ENCODE data around the gene KIF20B. TPM values are rescaled to one million over a fixed set of nuclear protein-coding genes. Genes with fewer than 3 reads are reported as not detected.
"Not testable (repeated sequence)": the region's sequence is repeated elsewhere in the genome, so short reads cannot be mapped to it uniquely, and the experiment has no call there.

KIF20B gene
- total RNA-seq, 2 experiments from 2014 or later: 74.6 to 86.2 TPM

GRCh38 chr10:89813546-89813945 lies 112.2 kb downstream of the KIF20B start:
- ATAC-seq: no peak
- intact Hi-C loops (cut with DNase I, micrococcal nuclease): no loop called here

GRCh38 chr10:89814278-89814677 lies 112.9 kb downstream of the KIF20B start:
- ATAC-seq (no peak), DNase-seq (no peak)
- intact Hi-C loops (cut with DNase I, micrococcal nuclease): no loop called here
- Mint-ChIP-seq H3K9me3 (ENCODE audit: low read depth) (no peaks in the 10 kb centered on the region), H3K4me3 (no peak overlapping the region), H3K27me3 (peaks cover 17% of the 10 kb centered on the region), H3K36me3 (ENCODE audit: low read depth) (no peaks in the 10 kb centered on the region), H3K4me1 (no peaks in the 10 kb centered on the region), H3K27ac (no peak overlapping the region)
- CTCF ChIA-PET: interaction anchor here (0.8 to 1.2 kb wide), 2 partner anchors 9 to 58 kb away, joined by 3 to 7 read pairs; no protein-coding TSS in a partner anchor
- POLR2A ChIA-PET: interaction anchor here (0.7 kb wide), 1 partner anchor 927 kb away, joined by 3 read pairs; no protein-coding TSS in a partner anchor

More at GRCh38 chr10:89813546-89813945, 112.2 kb downstream of the KIF20B start:
- Mint-ChIP-seq H3K4me1 (no peaks in the 10 kb centered on the region), H3K4me3 (no peak overlapping the region), H3K27me3 (peaks cover 19% of the 10 kb centered on the region), H3K9me3 (ENCODE audit: low read depth) (no peaks in the 10 kb centered on the region), H3K27ac (no peak overlapping the region), H3K36me3 (ENCODE audit: low read depth) (no peaks in the 10 kb centered on the region)
- CTCF ChIA-PET: no interaction called here
- POLR2A ChIA-PET: no interaction called here
- DNase-seq: no peak

- POLR2A ChIA-PET: interaction anchor here (0.7 kb wide), 1 partner anchor 926 kb away, joined by 3 read pairs; no protein-coding TSS in a partner anchor
- peaks cover 5% of the 10 kb centered on the region for H3K9me3 Mint-ChIP-seq (ENCODE audit: low read depth)
- intact Hi-C loops (cut with DNase I, micrococcal nuclease): no loop called here
- CTCF ChIA-PET: interaction anchor here (0.8 to 1.2 kb wide), 3 partner anchors 10 to 110 kb away, joined by 3 to 7 read pairs (median 3); no protein-coding TSS in a partner anchor
- ATAC-seq (no peak), DNase-seq (no peak)
- H3K27ac Mint-ChIP-seq: no peak overlapping the region
- H3K4me1 Mint-ChIP-seq: no peaks in the 10 kb centered on the region
- no peaks in the 10 kb centered on the region for H3K36me3 Mint-ChIP-seq (ENCODE audit: low read depth)
- H3K27me3 Mint-ChIP-seq: peaks cover 19% of the 10 kb centered on the region
- no peak overlapping the region for H3K4me3 Mint-ChIP-seq
These were observed 113.9 kb downstream of the KIF20B start for GRCh38 chr10:89815049-89815853.

GRCh38 chr10:89819008-89819407 lies 117.6 kb downstream of the KIF20B start:
- H3K36me3 Mint-ChIP-seq (ENCODE audit: low read depth); POLR2A ChIA-PET; DNase-seq; ATAC-seq; H3K9me3 Mint-ChIP-seq (ENCODE audit: low read depth); intact Hi-C loops (cut with DNase I, micrococcal nuclease); H3K27ac Mint-ChIP-seq; H3K4me1 Mint-ChIP-seq; H3K4me3 Mint-ChIP-seq; CTCF ChIA-PET: not testable (repeated sequence)
- peaks cover 14% of the 10 kb centered on the region for H3K27me3 Mint-ChIP-seq

Other genes with a start within 250 kb of the KIF20B start
- gene SLC16A12, start 166.0 kb upstream of the KIF20B start, total RNA-seq: not detected
- gene PANK1, start 56.3 kb upstream of the KIF20B start, total RNA-seq: 1 to 10 TPM; 3.2 to 4.0 TPM